GM12873 (cell line): ENCODE data around the gene PTPRG.

Experiments used
- TF ChIP-seq, protein P1 (sequence below): IDR thresholded peaks from 2 replicates; pipeline ENCODE4 v1.5.1; 2012; ENCODE audit warnings: low read depth, mild to moderate bottlenecking, moderate library complexity, low read length, control low read depth; ENCODE audit not compliant: insufficient read depth; ENCODE audit errors: missing control alignments

PTPRG gene

DNA sequence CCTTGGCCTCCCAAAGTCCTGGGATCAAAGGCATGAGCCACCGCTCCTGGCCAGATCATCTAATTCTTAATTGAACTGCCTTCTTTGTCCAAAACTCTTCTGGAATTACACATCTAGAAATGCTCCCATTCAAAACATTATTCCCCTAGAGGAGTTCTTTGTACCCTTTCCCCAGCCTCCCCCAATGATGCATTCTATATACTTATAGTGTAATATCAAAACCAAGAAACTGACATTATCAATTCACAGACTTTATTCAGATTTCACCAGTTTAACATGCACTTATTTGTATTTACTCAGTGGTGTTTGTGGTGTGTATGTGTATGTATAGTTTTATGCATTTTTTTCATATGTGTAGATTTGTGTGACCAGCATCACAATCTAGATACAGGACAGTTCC, 85.0 kb downstream of the PTPRG start:
- TF ChIP-seq, protein P1, sequence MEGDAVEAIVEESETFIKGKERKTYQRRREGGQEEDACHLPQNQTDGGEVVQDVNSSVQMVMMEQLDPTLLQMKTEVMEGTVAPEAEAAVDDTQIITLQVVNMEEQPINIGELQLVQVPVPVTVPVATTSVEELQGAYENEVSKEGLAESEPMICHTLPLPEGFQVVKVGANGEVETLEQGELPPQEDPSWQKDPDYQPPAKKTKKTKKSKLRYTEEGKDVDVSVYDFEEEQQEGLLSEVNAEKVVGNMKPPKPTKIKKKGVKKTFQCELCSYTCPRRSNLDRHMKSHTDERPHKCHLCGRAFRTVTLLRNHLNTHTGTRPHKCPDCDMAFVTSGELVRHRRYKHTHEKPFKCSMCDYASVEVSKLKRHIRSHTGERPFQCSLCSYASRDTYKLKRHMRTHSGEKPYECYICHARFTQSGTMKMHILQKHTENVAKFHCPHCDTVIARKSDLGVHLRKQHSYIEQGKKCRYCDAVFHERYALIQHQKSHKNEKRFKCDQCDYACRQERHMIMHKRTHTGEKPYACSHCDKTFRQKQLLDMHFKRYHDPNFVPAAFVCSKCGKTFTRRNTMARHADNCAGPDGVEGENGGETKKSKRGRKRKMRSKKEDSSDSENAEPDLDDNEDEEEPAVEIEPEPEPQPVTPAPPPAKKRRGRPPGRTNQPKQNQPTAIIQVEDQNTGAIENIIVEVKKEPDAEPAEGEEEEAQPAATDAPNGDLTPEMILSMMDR = no peak

DNA sequence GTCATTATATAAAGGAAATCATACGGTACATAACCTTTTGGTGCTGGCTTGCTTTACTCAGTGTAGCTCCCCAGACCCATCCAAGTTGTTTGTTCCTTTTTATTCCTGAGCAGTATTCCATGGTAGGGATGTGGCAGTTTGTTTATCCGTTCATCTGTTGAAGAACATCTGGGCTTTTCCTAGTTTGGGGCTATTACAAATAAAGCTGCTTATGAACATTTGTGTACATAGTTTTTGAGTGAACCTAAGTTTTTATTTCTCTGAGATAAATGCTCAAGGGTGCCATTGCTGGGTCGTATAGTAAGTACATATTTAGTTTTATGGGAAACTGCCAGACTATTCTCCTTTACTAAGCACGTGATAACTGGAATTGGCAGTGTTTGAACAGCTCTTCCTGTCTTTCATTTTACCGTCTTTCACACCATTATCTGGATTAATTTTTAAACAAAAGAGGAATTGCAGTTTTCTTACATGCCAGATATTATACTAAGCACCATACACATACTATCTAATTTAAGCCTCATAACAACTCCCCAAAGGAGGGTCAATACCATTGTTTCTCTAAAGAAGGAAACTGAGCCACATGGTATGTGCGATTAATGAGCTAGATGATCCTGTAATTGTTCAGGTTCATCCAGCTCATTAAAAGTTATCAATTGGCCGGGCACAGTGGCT, 85.6 kb downstream of the PTPRG start:
- TF ChIP-seq, protein P1 = no peak

GRCh38 chr3:61648481-61648880, 87.1 kb downstream of the PTPRG start:
- TF ChIP-seq, protein P1 = no peak

- TF ChIP-seq, protein P1 = no peak
Measured at GRCh38 chr3:61649381-61650170, 88.2 kb downstream of the PTPRG start.

- TF ChIP-seq, protein P1 = no peak
Measured at GRCh38 chr3:61650276-61650675, 88.9 kb downstream of the PTPRG start.

DNA sequence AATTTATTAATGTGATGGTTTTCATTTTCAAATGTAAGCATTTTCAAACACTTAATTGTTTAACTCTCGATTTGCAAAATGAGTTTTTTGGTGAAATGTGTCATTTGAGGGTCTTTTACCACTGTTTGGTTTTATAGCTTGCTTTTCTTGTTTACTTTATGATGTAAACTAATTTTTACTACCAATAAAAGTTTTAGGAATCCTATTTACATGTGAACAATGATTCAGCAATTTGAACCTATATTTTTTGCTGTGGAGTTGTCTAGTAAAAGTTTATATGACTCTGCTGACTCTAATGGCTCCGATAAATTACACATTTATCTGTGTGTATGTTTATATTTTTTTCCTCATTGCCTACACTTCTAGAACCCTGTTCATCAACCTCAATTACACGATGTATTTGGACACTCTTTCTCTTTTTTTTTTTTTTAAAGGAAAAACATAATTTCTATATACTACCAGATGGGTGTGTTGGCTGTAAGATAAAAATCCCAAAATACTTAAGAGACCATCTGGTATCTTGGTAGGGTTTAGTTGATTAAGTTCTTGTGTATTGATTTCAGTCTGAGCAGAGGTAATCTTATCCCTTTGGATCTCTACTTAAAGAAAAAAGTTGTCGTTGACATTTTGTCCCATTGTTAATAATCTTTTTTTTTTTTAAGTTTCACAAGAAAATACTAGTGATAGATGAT, 89.5 kb downstream of the PTPRG start:
- TF ChIP-seq, protein P1 = no peak

- TF ChIP-seq, protein P1 = no peak
Measured at GRCh38 chr3:61657689-61658088, 96.3 kb downstream of the PTPRG start.
